Measurements from ENCODE around the gene YY1.
"Not testable (repeated sequence)": the region's sequence is repeated elsewhere in the genome, so short reads cannot be mapped to it uniquely, and the experiment has no call there.

YY1 gene

GRCh38 chr14:100213956-100214769, 24.8 kb upstream of the YY1 start:
- peak; percentile 82 to 95 (median 85) for DNase-seq (ENCODE audit: low read depth in 2 of 3, low spot score in 1 of 3)

DNA sequence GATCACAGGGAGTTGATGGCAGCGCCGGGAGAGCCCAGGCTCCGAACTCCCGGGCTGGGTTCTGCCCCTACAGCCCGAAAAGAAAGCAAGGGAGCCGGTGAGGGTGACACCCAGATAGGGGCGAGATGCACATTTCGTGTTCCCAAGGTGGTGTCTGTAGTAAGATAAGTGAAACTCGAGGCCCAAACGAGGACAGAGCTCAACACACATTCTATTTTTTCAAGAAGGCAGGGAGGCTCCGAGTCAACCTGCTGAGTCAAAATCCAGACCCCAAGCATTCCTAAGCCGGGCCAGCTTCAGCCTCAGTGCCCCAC, 24.2 kb upstream of the YY1 start:
- DNase-seq (ENCODE audit: low read depth in 2 of 3, low spot score in 1 of 3) = no peak

DNA sequence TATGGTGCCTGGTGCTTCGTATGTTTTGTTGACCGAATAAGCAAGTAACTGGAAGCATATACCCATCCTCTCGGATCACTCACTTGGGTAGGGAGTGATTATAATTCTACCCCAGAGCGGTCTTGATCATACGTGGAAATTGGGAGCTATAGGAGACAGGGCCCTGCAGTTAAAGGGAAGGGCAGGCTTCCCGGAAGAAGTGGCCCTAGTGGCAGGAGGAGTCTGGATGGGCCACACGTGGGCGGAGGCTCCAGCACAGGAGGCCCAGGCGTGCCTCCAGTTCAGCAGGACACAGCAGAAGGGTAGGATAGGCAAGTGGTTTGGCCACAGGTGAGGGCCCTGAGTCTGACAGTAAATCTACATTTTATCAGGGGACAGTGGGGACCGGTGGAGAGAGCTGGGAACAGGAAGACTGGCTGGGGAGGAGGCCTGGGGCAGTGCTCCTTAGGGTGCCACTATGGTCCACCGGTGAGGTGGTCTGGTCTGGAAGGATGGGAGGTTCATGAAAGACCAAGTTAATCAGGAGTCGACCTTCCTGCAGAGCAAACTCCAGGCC, 23.5 kb upstream of the YY1 start:
- no peak for DNase-seq (ENCODE audit: low read depth in 2 of 3, low spot score in 1 of 3)

- no peak for DNase-seq (ENCODE audit: low read depth in 2 of 3, low spot score in 1 of 3)
Observed at GRCh38 chr14:100219126-100219785, 19.7 kb upstream of the YY1 start.

DNA sequence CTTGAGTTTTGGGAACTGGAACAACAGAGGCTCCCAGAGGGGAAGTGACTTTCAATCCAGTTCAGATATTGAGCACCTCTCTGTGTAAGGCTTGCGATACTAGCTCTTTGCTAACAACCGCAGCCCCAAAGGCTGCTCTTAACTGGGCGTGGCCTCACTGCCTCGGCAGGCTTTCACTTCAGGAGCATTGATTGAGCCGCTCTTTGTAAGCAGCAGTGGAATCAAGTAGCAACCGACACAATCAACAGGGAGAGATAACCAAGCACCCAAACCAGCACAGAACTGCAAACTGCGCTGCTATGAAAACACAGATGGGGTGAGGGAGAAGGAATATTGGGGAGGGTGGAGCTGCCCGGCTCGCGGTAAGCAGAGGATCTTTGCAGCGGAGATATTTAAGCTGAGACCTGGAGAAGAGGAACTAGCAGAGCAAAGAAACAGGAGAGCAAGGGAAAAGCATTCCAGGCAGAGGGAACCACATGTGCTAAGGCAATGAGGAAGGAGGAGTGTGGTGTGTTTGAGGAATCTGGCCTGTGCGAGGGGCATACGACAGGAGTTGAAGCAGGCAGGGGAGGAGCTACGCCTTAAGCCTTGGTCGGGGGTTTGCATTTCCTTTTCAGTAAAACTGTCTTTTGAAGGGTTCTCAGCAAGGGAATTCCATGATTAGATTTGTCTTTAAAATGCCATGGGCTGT, 17.3 kb upstream of the YY1 start:
- DNase-seq (ENCODE audit: low read depth in 2 of 3, low spot score in 1 of 3) = peak; percentile 49 to 58 (median 53)

DNA sequence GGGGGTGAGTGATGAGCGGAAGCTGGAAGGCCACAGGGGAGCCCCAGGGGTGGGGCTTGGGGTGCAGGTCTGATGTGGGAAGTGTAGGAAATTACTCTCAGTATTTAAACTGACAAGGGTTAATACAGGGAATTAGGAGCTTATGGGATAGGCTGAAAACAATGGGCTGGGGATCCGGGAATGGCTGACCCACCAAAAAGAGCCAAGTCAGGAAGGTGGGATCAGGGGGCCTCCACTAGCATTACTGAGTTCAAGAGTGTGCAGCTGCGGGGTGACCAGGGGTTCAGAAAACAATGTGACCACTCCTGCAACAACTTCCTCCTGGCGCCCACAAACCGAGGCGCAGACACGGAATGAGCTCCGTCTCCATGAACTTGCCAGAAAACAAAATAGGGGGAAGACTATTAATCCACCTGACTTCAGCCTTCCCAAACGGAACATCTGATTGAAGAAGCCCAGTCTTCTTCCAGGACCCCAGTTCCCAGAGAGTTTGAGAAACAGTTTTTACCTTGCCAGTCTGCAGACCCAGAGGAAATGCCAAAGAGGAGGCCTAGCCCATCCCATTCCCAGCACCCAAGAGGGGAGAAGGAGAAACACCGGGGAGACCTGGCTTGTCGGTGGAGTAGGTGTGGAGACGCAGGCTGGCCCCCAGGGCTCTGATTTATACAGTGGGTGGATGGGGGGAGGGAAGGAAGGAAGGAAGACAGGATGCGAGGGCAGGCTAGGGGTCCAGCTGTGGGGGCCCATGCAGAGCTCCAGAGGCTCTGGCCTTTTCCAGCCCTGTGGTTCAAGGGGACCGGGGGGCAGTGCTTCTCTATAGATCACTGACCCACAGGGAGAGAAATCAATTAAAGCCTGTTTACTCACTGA, 16.5 kb upstream of the YY1 start:
- DNase-seq (ENCODE audit: low read depth in 2 of 3, low spot score in 1 of 3) = no peak

GRCh38 chr14:100223332-100224201, 15.4 kb upstream of the YY1 start:
- DNase-seq (ENCODE audit: low read depth in 2 of 3, low spot score in 1 of 3) = no peak

DNA sequence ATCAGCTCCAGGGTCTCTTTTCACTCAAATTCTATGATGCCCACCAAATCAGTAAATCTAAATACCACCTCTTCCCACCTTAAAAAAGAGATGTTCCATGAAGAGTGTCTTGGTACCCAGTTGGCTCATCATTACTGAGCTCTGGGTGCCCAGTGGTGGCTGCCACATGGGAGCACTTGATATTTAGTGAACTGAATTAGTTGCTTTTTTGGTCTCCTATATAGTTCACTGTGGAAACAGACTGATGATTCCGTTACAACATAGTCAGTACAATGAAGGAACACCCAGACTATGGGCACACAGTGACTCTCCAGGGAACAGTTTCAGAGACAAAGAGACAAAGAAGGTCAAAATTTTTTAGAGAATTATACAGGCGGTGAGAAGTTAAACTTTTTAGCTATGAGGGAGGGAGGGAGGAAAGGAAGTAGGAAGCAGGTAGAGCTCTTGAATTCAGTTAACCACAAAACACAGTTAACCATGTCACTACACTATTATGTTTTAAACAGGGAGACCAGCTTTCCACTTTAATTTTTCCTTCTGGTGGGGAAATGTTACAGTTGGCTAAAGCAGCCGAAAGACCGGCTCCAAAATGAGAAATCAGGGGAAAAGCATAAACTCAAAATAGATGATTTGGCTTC, 14.6 kb upstream of the YY1 start:
- no peak for DNase-seq (ENCODE audit: low read depth in 2 of 3, low spot score in 1 of 3)

GRCh38 chr14:100225169-100225568, 13.8 kb upstream of the YY1 start:
- DNase-seq (ENCODE audit: low read depth in 2 of 3, low spot score in 1 of 3) = no peak

GRCh38 chr14:100230361-100230760, 8.6 kb upstream of the YY1 start:
- no peak for DNase-seq (ENCODE audit: low read depth in 2 of 3, low spot score in 1 of 3)

- DNase-seq (ENCODE audit: low read depth in 2 of 3, low spot score in 1 of 3) = no peak
Observed at GRCh38 chr14:100234511-100234910, 4.4 kb upstream of the YY1 start.

DNA sequence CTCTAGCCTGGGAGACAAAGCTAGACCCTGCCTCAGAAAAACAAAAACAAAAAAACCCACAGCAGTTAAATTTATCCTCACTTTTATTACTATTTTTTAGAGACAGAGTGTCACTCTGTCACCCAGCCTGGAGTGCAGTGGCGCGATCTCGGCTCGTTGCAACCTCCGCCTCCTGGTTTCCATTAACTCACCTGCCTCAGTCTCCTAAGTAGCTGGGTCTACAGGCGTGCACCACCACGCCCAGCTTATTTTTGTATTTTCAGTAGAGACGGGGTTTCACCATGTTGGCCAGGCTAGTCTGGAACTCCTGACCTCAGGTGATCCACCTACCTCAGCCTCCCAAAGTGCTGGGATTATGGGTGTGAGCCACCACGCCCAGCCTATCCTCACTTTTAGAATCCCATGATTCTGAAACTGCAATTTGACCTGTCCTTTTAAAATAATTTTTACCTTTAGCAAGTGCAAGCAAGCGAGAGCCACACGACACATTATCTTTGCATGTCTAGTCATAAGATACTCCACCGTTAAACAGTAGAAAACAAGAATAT, 2.6 kb upstream of the YY1 start:
- not testable (repeated sequence) for DNase-seq (ENCODE audit: low read depth in 2 of 3, low spot score in 1 of 3)

DNA sequence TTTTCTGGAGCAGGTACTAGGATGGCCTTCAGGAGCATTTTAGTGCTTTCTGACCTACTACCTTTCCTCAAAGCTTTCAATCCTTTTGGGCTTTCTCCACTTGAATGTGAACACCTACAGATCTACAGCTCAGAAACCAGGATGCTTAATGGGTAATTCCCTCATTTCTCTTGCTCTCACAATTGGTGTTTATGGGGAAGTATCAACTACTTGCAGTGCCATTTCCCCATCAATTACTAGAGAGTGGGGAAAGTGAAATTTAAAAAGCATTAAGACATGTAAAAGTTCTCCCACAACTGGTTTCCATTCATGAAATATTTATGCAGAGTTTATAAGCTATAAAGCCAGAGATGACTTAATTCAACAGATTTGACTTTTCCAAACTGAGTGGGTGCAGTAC, 2.1 kb upstream of the YY1 start:
- DNase-seq (ENCODE audit: low read depth in 2 of 3, low spot score in 1 of 3) = no peak

DNA sequence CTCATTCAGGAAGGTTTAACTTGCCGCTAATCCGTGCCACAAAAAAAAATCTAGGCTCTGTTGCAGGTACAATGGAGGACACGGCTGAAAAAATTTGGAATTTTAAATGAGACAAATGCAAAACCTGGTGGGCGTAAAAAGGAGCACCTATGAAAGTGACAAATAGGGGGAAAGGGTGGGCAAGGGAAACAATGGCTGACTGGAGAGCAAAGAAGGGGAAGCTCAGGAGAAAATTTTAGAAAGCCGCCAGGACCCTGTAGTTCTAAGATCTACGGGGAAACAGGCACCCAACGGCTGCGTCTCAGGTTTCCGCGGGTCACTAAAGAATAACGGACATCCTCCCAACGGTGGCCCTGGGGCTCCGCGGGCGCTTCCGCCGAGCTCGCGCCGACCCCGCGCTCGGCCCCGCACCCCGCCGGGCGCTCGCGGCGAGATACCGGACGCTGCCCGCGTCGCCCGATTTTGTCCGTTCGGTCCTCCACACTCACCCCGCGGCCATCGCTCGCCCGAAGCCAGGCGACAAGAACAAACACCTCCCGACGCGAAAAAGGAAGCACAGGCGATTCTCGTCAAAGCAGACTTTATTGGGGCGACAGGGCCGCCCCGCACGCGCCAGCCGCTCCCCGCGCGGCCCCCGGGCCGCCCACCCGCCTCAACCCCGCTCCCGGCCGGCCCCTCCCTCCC, 1.1 kb upstream of the YY1 start:
- peak in 2 of 3 donors; percentile 30 to 38 for DNase-seq (ENCODE audit: low read depth in 2 of 3, low spot score in 1 of 3)

DNA sequence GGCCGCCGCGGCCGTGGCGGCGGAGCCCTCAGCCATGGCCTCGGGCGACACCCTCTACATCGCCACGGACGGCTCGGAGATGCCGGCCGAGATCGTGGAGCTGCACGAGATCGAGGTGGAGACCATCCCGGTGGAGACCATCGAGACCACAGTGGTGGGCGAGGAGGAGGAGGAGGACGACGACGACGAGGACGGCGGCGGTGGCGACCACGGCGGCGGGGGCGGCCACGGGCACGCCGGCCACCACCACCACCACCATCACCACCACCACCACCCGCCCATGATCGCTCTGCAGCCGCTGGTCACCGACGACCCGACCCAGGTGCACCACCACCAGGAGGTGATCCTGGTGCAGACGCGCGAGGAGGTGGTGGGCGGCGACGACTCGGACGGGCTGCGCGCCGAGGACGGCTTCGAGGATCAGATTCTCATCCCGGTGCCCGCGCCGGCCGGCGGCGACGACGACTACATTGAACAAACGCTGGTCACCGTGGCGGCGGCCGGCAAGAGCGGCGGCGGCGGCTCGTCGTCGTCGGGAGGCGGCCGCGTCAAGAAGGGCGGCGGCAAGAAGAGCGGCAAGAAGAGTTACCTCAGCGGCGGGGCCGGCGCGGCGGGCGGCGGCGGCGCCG, 381 bp downstream of the YY1 start:
- peak in 2 of 3 donors; percentile 9 to 19 for DNase-seq (ENCODE audit: low read depth in 2 of 3, low spot score in 1 of 3)

DNA sequence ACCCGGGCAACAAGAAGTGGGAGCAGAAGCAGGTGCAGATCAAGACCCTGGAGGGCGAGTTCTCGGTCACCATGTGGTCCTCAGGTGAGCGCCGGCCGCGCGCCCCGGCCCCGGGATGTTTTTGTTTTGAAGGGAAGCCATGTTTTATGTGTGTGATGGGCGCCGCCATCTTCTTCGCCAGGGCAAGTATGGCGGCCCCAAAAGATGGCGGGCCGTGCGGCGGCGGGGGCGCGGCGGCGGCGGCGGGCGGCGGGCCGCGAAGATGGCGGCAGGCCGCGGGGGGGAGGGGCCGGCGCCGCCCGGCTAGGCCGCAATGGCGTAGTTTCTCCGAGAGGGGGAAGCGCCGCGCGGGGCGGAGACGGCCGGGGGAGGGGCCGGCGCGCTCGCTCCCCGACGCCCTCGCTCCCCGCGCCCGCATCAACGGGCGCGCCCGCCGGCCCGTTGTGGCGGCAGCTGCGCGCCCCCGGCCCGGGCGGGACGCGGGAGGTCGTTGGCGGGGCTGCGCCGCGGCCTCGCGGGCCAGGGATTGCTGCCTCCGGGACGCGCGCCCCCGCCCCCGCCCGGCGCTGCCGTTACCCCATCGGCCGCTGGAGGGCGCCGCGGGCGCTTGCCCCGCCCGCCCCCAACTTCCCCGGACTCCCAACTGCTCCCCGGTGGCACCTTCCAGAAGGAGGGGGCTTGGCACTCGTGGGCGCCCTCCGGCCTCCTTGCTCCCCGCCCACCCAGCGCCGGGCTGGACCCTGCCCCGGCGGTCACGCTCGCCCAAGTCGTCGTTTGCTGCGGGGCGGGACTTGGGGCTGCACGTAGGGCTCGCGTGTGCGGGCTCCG, 1.1 kb downstream of the YY1 start:
- DNase-seq (ENCODE audit: low read depth in 2 of 3, low spot score in 1 of 3) = peak; percentile 70 to 81 (median 78)

GRCh38 chr14:100240668-100241032, 1.7 kb downstream of the YY1 start:
- DNase-seq (ENCODE audit: low read depth in 2 of 3, low spot score in 1 of 3) = no peak

Measured in stimulated activated CD4-positive, alpha-beta T cell treated with anti-CD3 and anti-CD28 coated beads, Interleukin-12 subunit alpha, Interleukin-12 subunit beta, amount 100 ng/mL, for 48 hours (primary cell).